NCI-H146 treated with DMSO at 0.1 percent for 48 hours (cell line): ENCODE measurements around the gene OR6B1.

Experiments
- DNase-seq: peaks from one replicate; lab custom pipeline; 2025; ENCODE audit not compliant: unreplicated experiment; lab: John Stamatoyannopoulos, UW

The OR6B1 gene

DNA sequence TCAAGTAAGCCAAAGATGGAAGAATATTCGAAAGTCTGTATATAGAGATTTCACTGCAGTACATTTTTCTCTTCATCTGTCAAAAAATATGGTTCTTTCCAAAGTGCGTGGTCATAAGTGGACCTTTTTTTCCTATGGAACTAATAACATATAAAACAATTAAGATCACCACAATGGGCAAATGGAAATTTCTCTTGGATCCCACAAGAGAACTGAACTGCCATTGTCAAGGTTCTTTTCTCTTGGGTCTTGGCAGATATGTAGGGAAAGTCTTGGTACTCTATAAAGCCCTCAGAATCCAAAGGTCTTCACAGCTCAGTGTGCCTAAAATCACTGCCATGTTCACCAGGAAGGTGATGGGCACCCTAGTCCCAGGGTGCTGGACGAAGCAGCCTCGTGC lies at the start of gene OR6B1:
Gene OR6B1, plus strand, starts transcription at position 301 of the 400 bp plus-strand sequence. CDS start 3,677 bp downstream, outside the sequence.
- DNase-seq = no peak

DNA sequence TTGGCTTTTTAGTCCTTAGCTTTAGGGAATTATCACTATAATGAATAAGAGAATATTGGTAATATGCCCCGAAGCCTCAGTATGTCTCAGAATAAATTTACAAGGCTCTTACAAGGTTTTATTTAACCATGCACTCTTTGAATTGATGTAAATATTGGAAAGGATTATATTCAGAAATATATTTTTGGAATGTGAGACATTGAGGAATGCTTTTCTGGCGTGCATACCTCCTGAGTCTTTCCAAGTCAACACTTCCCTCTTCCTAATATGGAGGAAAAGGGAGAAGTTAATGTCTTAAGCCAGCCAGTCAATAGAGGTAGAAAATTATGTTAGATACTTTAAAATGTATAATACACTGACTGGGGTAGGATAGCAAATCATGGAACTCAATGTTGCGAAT lies 46.7 kb upstream of the OR6B1 start:
- DNase-seq = no peak

DNA sequence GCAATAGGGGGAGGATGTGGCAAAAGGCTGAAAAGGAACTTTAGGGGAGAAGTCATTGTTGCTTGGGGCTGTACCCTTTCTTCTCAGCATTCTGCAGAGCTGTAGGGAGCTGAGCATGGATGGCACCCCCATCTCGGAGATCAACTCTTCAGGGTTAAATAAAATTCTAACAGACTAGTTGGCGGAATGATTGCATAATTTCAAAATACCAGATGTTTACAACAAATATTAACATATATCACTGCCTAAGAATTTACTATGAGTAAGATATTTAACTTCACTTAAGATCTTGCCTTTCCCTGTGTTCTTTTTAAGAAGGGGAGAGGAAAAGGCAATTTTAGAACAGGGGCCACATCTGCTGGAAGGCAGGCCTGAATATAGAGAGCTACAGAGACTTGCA lies 46.0 kb upstream of the OR6B1 start:
- no peak for DNase-seq

DNA sequence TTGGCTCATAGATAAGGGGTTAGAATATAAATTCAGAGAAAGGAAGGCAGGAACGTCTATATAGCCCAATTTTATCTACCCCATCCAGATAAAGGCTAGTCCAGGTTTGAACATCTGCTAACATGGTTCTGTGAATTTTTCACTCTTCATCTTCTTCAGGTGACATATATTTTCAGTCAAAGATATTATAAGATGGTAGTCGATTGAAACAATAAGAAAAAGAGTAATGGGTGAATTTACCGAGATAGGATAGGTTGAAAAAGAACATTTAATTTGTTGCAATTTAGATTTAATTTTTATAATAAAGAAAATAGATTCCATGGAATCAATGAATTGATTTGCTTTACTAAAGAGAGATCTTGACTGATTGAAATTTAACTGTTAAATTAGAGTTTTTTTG lies 45.6 kb upstream of the OR6B1 start, which contains the start of gene OR2F1:
Gene OR2F1, plus strand, starts transcription at position 301 of the 400 bp plus-strand sequence. CDS start 5,127 bp downstream, outside the sequence.
- DNase-seq = no peak

DNA sequence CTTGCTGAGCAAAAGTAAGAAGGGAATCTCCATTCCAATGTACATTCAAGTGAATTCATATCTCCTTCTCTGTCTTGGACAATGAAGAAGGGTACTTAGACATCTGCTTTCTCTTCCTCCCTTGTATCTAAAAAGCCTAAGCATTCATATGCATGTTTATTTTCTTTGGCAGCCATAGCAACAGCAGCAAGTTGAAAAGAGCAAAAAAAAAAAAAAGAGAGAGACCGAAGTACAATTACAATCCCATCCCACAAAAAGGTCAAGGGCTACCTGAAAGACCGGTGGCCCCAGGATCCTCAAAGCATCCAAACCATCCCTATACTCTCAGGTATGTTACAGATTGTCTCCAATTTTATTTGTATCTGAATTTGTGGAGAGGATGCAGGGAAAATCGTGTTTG lies 41.3 kb upstream of the OR6B1 start:
- no peak for DNase-seq

DNA sequence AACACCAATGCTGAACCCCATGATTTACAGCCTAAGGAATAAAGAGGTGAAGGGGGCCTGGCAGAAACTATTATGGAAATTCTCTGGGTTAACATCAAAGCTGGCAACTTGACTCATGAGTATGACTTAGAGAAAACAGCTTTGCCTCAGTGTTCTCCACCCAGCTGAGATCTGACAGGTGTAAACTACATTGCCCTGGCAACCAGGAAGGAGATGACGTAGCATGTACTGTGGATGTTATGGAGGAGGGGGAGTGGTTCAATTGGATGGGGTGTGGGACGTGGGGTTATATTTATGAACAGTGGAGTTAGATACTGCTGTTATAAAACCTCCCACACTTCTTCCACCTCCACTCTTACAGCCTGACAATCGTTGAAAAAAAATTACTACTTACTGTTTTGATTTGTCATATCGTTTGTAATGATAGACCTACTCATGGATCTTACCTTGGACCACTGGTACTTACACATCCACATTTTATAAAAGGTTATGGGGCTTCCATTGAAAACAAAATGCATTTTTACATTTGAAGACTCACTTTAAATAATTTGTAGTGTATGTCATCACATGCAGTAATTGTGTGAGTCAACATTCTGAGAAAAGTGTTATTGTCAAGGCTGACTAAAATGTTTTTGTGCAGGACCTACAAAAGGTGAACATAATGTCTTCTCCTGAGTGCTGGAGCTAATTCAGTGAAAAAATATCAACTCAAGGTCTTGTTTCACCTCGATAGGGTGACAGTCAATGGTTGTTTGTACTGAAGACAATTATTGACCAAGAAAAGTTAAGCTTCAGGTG lies 39.1 kb upstream of the OR6B1 start:
- no peak for DNase-seq

DNA sequence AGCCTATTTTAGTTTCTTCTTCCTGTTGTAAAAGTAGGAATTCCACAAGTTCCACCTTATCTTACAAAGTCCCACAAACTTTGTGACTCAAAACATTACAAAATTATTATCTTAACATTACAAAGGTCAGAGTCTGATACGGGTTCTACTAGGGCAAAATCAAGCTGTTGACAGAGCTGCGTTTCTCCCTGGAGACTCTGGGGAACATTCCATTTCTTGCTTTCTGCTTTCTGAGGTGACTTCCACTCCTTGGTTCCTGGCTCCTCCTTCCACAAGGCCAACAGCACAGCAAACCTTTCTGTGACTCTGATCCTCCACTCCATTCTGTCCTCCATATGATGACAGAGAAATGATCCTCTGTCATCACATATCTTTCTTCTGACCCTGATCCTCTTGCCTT lies 34.8 kb upstream of the OR6B1 start:
- no peak for DNase-seq

DNA sequence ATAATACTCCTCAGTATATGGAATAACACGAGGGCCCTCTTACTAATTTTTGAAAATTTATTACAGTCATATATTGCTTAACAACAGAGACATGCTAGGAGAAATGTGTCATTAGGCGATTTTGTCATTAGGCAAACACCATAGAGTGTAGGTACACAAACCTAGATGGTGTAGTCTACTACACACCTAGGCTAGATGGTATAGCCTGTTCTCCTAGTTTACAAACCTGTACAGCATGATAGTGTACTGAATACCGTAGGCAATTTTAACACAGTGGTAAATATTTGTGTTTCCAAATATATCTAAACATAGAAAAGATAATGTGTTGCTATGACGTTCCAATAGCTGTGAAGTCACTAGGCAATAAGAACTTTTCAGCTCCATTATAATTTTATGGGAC lies 32.7 kb upstream of the OR6B1 start:
- DNase-seq = no peak

DNA sequence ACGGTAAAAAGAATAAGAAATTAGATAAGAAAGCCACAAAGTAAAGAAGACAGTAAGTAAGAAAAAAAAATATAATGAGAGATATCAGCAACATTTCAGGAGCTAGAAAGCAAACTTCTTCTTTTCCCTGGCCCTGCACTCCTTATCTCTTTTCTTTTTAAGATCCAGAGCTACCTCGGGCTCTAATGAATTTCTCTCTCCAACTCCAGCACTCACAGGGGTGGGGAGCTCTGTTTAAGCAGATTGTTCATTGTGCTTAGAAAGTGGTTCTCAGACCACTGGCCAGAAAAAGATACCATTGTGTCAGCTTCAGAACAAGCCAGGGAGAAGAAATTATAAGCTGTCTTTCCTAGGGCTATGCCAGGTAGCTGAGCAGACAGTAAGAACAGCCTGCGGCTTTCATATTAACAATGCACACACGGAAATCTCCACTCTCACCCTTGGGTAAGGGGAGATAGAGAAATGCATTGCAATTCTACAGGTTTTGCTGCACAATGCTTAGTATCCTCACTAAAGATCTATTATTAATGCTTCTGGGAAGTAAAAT lies 26.2 kb upstream of the OR6B1 start:
- no peak for DNase-seq

DNA sequence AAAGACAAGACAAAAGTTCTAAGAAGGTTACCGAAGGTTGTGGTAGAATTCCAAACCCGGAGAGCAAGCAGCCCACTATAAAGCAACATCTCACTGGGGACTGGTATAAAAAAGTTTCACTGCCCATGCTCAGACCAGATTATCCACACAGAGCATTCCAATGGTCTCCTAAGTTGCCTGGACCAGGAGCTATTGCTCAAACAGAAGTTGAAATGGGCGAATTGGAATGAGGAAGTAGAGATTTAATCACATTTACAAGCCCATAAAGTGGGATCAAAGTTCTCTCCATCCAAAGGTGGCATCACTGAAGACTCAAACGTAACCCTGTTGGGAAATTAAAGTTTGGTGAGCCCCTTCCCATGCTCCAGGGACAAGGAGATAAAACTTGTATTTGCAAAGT lies 25.7 kb upstream of the OR6B1 start:
- DNase-seq = no peak

DNA sequence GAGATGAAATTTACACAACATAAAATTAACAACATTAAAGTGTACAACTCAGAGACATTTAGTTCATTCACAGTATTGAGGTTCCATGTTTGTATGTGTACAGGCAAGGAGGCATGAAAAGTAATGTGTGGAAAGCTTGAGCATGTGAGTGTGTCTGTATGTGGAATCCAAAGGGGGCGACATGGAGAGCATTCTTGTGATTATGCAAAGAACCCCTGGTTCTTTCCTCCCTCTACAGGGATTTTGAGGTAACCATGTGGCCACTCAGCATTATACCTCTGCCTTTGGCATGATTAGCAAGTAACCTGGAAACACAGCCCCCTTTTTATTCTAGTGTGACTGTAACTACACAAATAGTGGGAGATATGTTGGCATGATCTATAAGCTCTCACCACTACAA lies 24.5 kb upstream of the OR6B1 start:
- DNase-seq = no peak

GRCh38 chr7:143978585-143978984 lies 21.5 kb upstream of the OR6B1 start:
- DNase-seq = no peak

GRCh38 chr7:143979359-143979758 lies 20.8 kb upstream of the OR6B1 start:
- no peak for DNase-seq

DNA sequence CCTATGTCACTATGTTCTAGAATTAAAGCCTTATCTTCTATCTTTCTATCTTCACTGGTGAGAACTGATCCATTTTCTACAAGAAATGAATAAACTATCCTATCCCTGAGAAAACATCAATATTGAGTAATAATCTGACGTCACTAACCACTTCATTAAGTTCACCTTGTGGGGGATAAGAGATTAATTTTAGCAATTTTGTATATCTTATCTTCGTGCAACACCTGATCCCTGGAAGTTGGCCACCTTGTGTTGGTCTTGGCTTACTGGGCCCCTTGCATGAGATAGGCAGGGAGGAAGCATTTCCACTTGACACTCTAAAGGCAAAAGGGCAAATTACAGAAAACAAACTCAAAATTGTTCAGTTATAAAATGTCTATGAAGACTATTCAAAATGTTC lies 20.1 kb upstream of the OR6B1 start:
- no peak for DNase-seq

- no peak for DNase-seq
Measured at GRCh38 chr7:143980746-143981510, 19.2 kb upstream of the OR6B1 start.

- no peak for DNase-seq
Measured at GRCh38 chr7:143983960-143984359, 16.2 kb upstream of the OR6B1 start.

DNA sequence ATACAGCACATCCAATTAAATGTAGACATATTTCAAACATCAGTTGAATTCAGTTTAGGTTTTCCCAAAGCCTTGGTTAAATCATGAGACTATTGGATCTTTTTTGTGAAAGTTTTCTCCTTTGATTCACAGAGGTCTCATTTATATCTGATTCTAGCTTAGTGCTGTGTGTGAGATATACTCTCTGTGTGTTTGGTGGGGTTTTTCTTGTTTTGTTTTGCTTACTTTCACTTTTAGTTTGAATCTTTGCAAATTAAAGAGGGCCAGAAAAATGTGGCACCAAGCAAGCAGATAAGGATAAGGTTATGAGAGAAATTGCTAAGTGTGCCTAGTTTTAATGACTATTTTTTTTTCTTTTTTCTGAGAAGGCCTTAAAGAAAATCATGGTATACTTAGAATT lies 12.6 kb upstream of the OR6B1 start:
- no peak for DNase-seq

- no peak for DNase-seq
Measured at GRCh38 chr7:143988976-143989745, 11.0 kb upstream of the OR6B1 start.

GRCh38 chr7:143992670-143993069 lies 7.5 kb upstream of the OR6B1 start:
- no peak for DNase-seq

GRCh38 chr7:143993924-143994323 lies 6.2 kb upstream of the OR6B1 start:
- no peak for DNase-seq

DNA sequence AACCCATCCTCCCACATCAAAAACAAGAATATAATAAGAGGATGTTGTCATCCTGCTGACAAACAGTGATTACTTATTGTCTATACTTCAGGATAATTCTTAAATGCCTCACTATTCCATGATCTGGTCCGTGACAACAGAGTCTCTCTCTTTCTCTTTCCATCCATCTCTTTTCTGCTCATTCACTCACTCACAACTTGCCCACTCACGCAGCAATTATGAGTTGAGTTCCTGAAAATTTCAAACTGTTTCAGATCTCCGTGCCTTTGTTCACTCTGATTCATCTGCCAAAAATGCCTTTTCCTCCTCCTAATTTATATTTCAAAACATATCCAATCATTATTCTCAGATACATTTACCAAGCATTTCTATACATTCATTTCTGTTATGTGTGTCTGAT lies 1.4 kb downstream of the OR6B1 start:
- no peak for DNase-seq
